ENCODE data around the gene PIP5K1B.

DNA sequence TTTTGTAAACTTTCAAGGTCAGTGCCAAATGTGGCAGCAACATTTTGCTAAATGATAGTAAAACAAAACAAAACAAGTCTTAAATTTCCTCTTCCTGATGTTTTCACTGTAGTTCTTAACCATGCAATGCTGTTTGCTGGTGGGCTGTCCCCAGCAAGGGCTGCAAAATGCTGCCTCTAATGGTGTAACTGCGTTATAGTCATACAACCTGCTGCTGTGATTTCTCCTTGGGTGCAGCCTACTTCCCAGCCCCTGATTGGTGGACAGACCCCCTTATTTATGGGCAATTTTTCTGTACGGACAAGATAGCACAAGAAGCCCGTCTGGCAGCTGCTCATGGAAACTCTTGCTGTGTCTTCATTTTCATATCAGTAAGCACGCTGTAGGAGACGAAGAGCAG, 26.6 kb upstream of the PIP5K1B start:
- TF ChIP-seq, protein P1, sequence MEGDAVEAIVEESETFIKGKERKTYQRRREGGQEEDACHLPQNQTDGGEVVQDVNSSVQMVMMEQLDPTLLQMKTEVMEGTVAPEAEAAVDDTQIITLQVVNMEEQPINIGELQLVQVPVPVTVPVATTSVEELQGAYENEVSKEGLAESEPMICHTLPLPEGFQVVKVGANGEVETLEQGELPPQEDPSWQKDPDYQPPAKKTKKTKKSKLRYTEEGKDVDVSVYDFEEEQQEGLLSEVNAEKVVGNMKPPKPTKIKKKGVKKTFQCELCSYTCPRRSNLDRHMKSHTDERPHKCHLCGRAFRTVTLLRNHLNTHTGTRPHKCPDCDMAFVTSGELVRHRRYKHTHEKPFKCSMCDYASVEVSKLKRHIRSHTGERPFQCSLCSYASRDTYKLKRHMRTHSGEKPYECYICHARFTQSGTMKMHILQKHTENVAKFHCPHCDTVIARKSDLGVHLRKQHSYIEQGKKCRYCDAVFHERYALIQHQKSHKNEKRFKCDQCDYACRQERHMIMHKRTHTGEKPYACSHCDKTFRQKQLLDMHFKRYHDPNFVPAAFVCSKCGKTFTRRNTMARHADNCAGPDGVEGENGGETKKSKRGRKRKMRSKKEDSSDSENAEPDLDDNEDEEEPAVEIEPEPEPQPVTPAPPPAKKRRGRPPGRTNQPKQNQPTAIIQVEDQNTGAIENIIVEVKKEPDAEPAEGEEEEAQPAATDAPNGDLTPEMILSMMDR (conservative IDR thresholded peaks at IDR 0.05; ENCODE audit: low read length), result peak; percentile 71
- no peak for TF ChIP-seq EZH2phosphoT487 (IDR thresholded peaks at IDR 0.05; ENCODE audit: borderline replicate concordance)

All from Loucy (cell line).